M059J (cell line): ENCODE data around the gene PAQR3. TPM values are rescaled to one million over a fixed set of nuclear protein-coding genes. Genes with fewer than 3 reads are reported as not detected.
"Not testable (repeated sequence)": the region's sequence is repeated elsewhere in the genome, so short reads cannot be mapped to it uniquely, and the experiment has no call there.

ENCODE experiments used
- DNase-seq: peaks from one replicate; pipeline ENCODE4 v3.0.0-alpha.2; 2012; ENCODE audit warnings: low read depth
- total RNA-seq: library from RNA; depleted of rRNA; stranded (reverse); fragments of >200 nt; shearing (Covaris generic); gene quantifications from 2 replicates; pipeline ENCODE4 v1.2.3, GENCODE V29; 2014

The PAQR3 gene
- total RNA-seq, 1 experiment from 2014 or later = 10.7 TPM

- DNase-seq = no peak
Measured at GRCh38 chr4:78928835-78929234, 10.4 kb downstream of the PAQR3 start.

DNA sequence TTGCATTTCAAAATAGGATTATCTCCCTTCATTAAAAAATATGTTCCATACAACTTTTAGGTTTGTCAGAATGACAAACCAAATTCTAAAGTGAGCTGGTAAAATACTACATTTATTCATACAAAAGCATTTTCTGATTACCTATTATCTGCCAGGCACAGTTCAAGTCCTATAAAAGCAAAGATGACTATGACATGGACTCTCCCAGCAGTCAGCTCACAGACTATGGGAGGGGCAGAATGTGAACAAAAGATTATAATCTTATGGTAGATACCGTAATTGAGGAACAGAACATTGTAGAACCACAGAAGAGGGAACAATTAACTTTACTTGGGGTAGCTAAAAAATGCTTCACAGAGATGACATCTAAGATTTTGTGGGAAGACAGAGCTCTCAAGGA, 12.4 kb downstream of the PAQR3 start:
- DNase-seq = no peak

GRCh38 chr4:78923464-78924312, 15.6 kb downstream of the PAQR3 start:
- DNase-seq = peak; percentile 4

DNA sequence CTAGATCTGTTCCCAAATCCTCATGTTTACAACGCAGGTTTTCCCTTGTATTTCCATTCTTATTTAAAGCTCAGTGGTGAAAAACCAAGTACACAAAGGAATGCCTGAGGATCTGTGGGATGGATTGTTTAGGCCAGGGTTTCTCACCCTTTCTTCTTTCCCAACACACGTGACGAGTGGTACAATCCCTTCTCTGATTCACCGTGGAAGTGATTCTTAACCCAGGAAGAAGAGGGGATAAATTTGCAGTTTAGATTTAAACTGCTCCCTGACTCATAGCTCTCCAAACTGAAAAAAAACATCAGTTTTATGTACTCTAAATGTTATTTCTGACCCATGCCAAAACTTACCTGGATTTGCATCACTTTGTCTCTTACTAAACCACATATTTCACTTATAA, 17.0 kb downstream of the PAQR3 start:
- DNase-seq = peak; percentile 38

GRCh38 chr4:78910612-78911011, 28.6 kb downstream of the PAQR3 start:
- no peak for DNase-seq

- DNase-seq = not testable (repeated sequence)
Measured at GRCh38 chr4:78908974-78909373, 30.3 kb downstream of the PAQR3 start.

GRCh38 chr4:78907638-78908037, 31.6 kb downstream of the PAQR3 start:
- DNase-seq = no peak

GRCh38 chr4:78904143-78904542, 35.1 kb downstream of the PAQR3 start:
- DNase-seq = no peak

GRCh38 chr4:78902298-78902697, 36.9 kb downstream of the PAQR3 start:
- DNase-seq = no peak

DNA sequence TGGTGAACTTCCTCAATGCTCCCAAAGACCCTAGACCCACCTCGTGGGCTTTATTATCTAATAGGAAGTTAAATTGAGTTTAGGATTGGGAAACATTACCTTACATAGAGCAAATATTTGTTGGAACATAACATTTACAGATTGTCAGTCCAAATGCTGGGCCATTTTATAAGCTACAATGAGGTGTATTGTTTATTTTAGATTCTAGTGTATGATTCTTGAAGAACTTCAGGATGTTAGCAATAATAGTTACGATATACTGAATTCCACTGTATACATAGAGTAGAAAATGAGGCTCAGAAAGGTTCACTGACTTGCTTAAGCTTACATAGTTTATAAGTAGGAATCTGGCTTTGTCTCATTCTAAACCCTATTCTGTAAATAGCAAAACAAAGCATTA, 37.4 kb downstream of the PAQR3 start:
- no peak for DNase-seq

- no peak for DNase-seq
Measured at GRCh38 chr4:78899302-78899701, 39.9 kb downstream of the PAQR3 start.

GRCh38 chr4:78889955-78890354, 49.3 kb downstream of the PAQR3 start:
- no peak for DNase-seq

GRCh38 chr4:78885598-78885997, 53.6 kb downstream of the PAQR3 start:
- DNase-seq = no peak

DNA sequence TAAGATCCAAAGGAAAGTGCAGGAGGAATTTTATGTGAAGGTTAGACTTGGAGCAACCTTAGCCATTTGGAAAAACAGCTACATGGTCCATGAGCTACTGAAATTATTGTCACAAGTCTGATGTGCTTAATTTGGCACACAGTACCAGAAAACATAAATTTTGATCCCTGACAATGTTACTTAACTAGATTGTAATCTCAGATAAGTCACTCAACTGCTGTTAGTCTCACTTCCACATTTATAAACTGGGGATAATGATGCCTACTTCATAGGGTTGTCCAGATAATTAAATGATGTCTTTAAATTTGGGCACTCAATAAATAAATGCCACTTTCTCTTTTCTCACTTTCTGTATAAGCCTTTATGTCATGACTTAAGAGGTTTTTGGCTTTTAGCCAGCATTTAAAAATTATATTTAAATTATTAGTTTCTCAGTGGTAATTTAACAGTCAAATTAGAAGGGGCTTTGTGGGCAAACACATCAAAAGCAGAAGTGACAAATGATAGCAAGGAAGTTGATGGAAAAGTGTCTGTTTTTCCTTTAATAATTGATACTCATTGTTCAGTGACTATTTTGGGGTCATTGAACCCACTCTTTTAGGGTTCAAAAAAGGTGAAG, 58.3 kb downstream of the PAQR3 start:
- DNase-seq = no peak

GRCh38 chr4:78878031-78878430, 61.2 kb downstream of the PAQR3 start:
- no peak for DNase-seq

- DNase-seq = no peak
Measured at GRCh38 chr4:78876568-78877320, 62.5 kb downstream of the PAQR3 start.

DNA sequence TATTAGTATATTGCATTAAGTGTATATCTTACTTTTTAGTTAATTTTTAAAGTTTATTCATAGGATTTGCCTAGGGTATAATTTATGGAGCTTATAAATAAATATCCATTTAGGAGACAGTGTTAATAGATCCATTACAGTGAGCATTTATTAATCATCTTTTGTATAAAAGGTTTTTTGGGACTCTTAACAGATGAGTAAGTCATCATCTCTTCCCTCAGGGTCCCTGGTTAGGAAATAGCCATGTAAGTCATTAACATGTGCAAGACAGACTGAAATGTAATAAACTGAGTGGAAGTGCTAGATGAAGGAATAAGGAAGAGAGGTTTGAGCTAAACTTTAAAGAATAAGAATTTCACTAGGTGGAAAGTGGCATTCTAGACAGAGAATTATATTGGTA, 69.2 kb downstream of the PAQR3 start:
- DNase-seq = no peak

GRCh38 chr4:78868712-78869111, 70.5 kb downstream of the PAQR3 start:
- not testable (repeated sequence) for DNase-seq

- no peak for DNase-seq
Measured at GRCh38 chr4:78865451-78865850, 73.8 kb downstream of the PAQR3 start.

DNA sequence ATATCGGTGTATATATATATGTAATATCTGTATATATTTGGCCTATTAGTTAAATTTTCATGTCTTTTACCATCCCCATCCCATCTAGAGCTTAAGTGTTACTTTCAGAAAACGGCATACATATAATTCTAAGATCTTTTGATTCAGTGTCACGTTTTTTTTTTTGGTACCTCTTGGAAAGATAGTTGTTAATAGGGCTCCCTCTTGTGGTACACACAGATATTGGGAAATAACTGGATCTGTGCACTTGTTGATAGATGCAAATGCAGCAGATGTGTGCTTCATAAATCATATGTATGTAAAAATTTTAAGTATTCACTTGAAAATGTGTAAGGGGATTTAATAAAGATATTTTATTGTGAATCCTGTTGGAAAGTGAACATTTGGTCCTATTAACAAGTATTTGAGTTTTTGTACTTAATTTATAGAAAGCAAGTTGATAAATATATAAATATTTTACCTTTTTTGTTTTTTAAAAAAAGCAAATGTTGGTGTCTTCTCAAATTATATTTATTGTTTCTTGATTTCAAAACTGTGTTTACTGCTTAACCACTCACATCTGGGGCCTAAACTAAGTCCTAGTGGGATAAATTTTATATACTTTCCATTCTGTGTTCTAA, 74.7 kb downstream of the PAQR3 start:
- peak; percentile 64 for DNase-seq

GRCh38 chr4:78863991-78864390, 75.2 kb downstream of the PAQR3 start:
- DNase-seq = no peak

- DNase-seq = no peak
Measured at GRCh38 chr4:78863254-78863869, 75.9 kb downstream of the PAQR3 start.
